GM12878 (cell line): ENCODE results near the gene HS6ST1.

Source experiments
- CHD4 ChIP-seq: fragments of 200-600 bp; sonication (generic); IDR thresholded peaks from 2 replicates; pipeline ENCODE4 v1.6.1; 2016; ENCODE audit warnings: mild to moderate bottlenecking
- CTCF ChIP-seq, 3 experiments: IDR thresholded peaks in 2 of 3; conservative IDR thresholded peaks in 1 of 3; 2 replicates each; pipeline ENCODE4 v1.5.1; 2011; ENCODE audit warnings: low read depth in 3 of 3, low read length in 3 of 3, mild to moderate bottlenecking in 3 of 3, control low read depth in 2 of 3, moderate library complexity in 2 of 3, inconsistent platforms in 1 of 3, mixed read lengths in 1 of 3; ENCODE audit not compliant: control insufficient read depth in 2 of 3, insufficient read depth in 1 of 3; ENCODE audit errors: extremely low read depth in 1 of 3
- E4F1 ChIP-seq: fragments of 450-650 bp; IDR thresholded peaks from 2 replicates; pipeline ENCODE4 v1.6.1; 2018; ENCODE audit warnings: borderline replicate concordance, mild to moderate bottlenecking; ENCODE audit not compliant: partially characterized antibody
- EP300 ChIP-seq, 2 experiments: fragments of 150-350 bp in 1 of 2; IDR thresholded peaks; 2 replicates each; pipeline ENCODE4 v1.6.1; 2011 to 2012; ENCODE audit warnings: low read depth in 2 of 2, low read length in 2 of 2, borderline replicate concordance in 1 of 2, improper control_type of control experiment in 1 of 2, inconsistent platforms in 1 of 2; ENCODE audit not compliant: control insufficient read depth in 1 of 2
- POLR2AphosphoS5 ChIP-seq: IDR thresholded peaks from 2 replicates; pipeline ENCODE4 v1.6.1; 2011; ENCODE audit warnings: mild to moderate bottlenecking, low read length, inconsistent platforms
- RAD21 ChIP-seq: IDR thresholded peaks from 2 replicates; pipeline ENCODE4 v1.6.1; 2011; ENCODE audit warnings: mild to moderate bottlenecking, low read depth, low read length, moderate library complexity; ENCODE audit not compliant: insufficient read depth
- SMC3 ChIP-seq: IDR thresholded peaks from 2 replicates; pipeline ENCODE4 v1.6.1; 2011; ENCODE audit warnings: low read length, improper control_type of control experiment, borderline replicate concordance
- SRF ChIP-seq, 2 experiments: IDR thresholded peaks; 2 replicates each; pipeline ENCODE4 v1.6.1; 2011; ENCODE audit warnings: low read depth in 2 of 2, low read length in 2 of 2, mild to moderate bottlenecking in 1 of 2, moderate library complexity in 1 of 2
- TCF3 ChIP-seq: IDR thresholded peaks from 2 replicates; pipeline ENCODE4 v1.6.1; 2012; ENCODE audit warnings: low read depth, mild to moderate bottlenecking, low read length, borderline replicate concordance; ENCODE audit not compliant: insufficient read depth

- no peak for TF ChIP-seq CHD4
- TF ChIP-seq E4F1 = no peak
- TF ChIP-seq POLR2AphosphoS5 = no peak
- TF ChIP-seq SMC3 = no peak
- no peak for TF ChIP-seq EP300 (IDR thresholded peaks at IDR 0.05; ENCODE audit: borderline replicate concordance in 1 of 2, control insufficient read depth in 1 of 2, low read depth in 2 of 2, low read length in 2 of 2)
- TF ChIP-seq TCF3 = no peak
- no peak for TF ChIP-seq CTCF (IDR thresholded peaks at IDR 0.05 in 2 of 3, conservative IDR thresholded peaks at IDR 0.05 in 1 of 3; ENCODE audit: control insufficient read depth in 2 of 3, extremely low read depth in 1 of 3, insufficient read depth in 1 of 3, low read depth in 3 of 3, low read length in 3 of 3)
- TF ChIP-seq SRF (IDR thresholded peaks at IDR 0.05; ENCODE audit: low read depth in 2 of 2, low read length in 2 of 2) = no peak
- no peak for TF ChIP-seq RAD21
These were observed 28.3 kb downstream of the HS6ST1 start for GRCh38 chr2:128290356-128290755.
